ENCODE measurements around the gene ADPRS. TPM values are rescaled to one million over a fixed set of nuclear protein-coding genes. Genes with fewer than 3 reads are reported as not detected.

Gene ADPRS
- total RNA-seq, 1 donor from 2014 or later, result 28.7 TPM

GRCh38 chr1:36128126-36128904 is 39.6 kb downstream of the ADPRS start:
- Mint-ChIP-seq H3K4me3 (ENCODE audit: unreplicated experiment) (peak overlapping the region; percentile 34), H3K9me3 (ENCODE audit: unreplicated experiment) (peaks cover 2% of the 10 kb centered on the region), H3K36me3 (ENCODE audit: low read depth, unreplicated experiment) (no peaks in the 10 kb centered on the region), H3K4me1 (ENCODE audit: low read depth, unreplicated experiment) (peaks cover 31% of the 10 kb centered on the region), H3K27ac (ENCODE audit: unreplicated experiment) (peak overlapping the region; percentile 75), H3K27me3 (ENCODE audit: low read depth, unreplicated experiment) (peaks cover 23% of the 10 kb centered on the region)
- FAIRE-seq, result no peak
- no peak overlapping the region for H3K4me3 ChIP-seq (ENCODE audit: insufficient read depth, low read depth, low read length)
- TF ChIP-seq, protein P1, sequence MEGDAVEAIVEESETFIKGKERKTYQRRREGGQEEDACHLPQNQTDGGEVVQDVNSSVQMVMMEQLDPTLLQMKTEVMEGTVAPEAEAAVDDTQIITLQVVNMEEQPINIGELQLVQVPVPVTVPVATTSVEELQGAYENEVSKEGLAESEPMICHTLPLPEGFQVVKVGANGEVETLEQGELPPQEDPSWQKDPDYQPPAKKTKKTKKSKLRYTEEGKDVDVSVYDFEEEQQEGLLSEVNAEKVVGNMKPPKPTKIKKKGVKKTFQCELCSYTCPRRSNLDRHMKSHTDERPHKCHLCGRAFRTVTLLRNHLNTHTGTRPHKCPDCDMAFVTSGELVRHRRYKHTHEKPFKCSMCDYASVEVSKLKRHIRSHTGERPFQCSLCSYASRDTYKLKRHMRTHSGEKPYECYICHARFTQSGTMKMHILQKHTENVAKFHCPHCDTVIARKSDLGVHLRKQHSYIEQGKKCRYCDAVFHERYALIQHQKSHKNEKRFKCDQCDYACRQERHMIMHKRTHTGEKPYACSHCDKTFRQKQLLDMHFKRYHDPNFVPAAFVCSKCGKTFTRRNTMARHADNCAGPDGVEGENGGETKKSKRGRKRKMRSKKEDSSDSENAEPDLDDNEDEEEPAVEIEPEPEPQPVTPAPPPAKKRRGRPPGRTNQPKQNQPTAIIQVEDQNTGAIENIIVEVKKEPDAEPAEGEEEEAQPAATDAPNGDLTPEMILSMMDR (IDR thresholded peaks at IDR 0.05; ENCODE audit: insufficient read depth, low read depth, low read length), result no peak
- no peak for TF ChIP-seq EZH2 (IDR thresholded peaks at IDR 0.05; ENCODE audit: insufficient read depth, low read length)
- H3K9ac ChIP-seq (ENCODE audit: low read length), result peak overlapping the region; percentile 23
- peak overlapping the region; percentile 12 for H3K4me2 ChIP-seq (ENCODE audit: low read length)
- peak; percentile 85 for DNase-seq (ENCODE audit: low read depth)
- H2AFZ ChIP-seq (ENCODE audit: low read depth, low read length), result no peak overlapping the region
- H3K36me3 ChIP-seq (ENCODE audit: insufficient read depth, low read length), result no peaks in the 10 kb centered on the region
- peaks cover 12% of the 10 kb centered on the region for H3K4me1 ChIP-seq (ENCODE audit: insufficient read depth, low read length)
- no peaks in the 10 kb centered on the region for H4K20me1 ChIP-seq (ENCODE audit: insufficient read depth, low read length)
- H3K27ac ChIP-seq (ENCODE audit: low read depth, low read length), result peak overlapping the region; percentile 36
- no peaks in the 10 kb centered on the region for H3K9me3 ChIP-seq (ENCODE audit: insufficient read depth, low read depth, low read length)
- peaks cover 10% of the 10 kb centered on the region for H3K27me3 ChIP-seq (ENCODE audit: insufficient read depth, low read length)
- no peaks in the 10 kb centered on the region for H3K79me2 ChIP-seq (ENCODE audit: insufficient read depth, low read length)

- DNase-seq (ENCODE audit: low read depth) (no peak), FAIRE-seq (no peak)
- Mint-ChIP-seq H3K36me3 (ENCODE audit: low read depth, unreplicated experiment) (no peaks in the 10 kb centered on the region), H3K27me3 (ENCODE audit: low read depth, unreplicated experiment) (peaks cover 18% of the 10 kb centered on the region), H3K9me3 (ENCODE audit: unreplicated experiment) (peaks cover 2% of the 10 kb centered on the region), H3K27ac (ENCODE audit: unreplicated experiment) (peak overlapping the region; percentile 75), H3K4me1 (ENCODE audit: low read depth, unreplicated experiment) (peaks cover 29% of the 10 kb centered on the region), H3K4me3 (ENCODE audit: unreplicated experiment) (no peak overlapping the region)
- H3K9ac ChIP-seq (ENCODE audit: low read length), result no peak overlapping the region
- H3K27ac ChIP-seq (ENCODE audit: low read depth, low read length), result no peak overlapping the region
- H3K9me3 ChIP-seq (ENCODE audit: insufficient read depth, low read depth, low read length), result no peaks in the 10 kb centered on the region
- H4K20me1 ChIP-seq (ENCODE audit: insufficient read depth, low read length), result no peaks in the 10 kb centered on the region
- H3K4me3 ChIP-seq (ENCODE audit: insufficient read depth, low read depth, low read length), result no peak overlapping the region
- H3K27me3 ChIP-seq (ENCODE audit: insufficient read depth, low read length), result peaks cover 9% of the 10 kb centered on the region
- no peaks in the 10 kb centered on the region for H3K79me2 ChIP-seq (ENCODE audit: insufficient read depth, low read length)
- peaks cover 17% of the 10 kb centered on the region for H3K4me1 ChIP-seq (ENCODE audit: insufficient read depth, low read length)
- TF ChIP-seq EZH2 (IDR thresholded peaks at IDR 0.05; ENCODE audit: insufficient read depth, low read length), result no peak
- no peak overlapping the region for H2AFZ ChIP-seq (ENCODE audit: low read depth, low read length)
- H3K4me2 ChIP-seq (ENCODE audit: low read length), result no peak overlapping the region
- H3K36me3 ChIP-seq (ENCODE audit: insufficient read depth, low read length), result no peaks in the 10 kb centered on the region
Observed at GRCh38 chr1:36128905-36129206, 40.2 kb downstream of the ADPRS start.

GRCh38 chr1:36132029-36132428 is 43.3 kb downstream of the ADPRS start:
- TF ChIP-seq, protein P1 (IDR thresholded peaks at IDR 0.05; ENCODE audit: insufficient read depth, low read depth, low read length), result no peak
- no peak for TF ChIP-seq EZH2 (IDR thresholded peaks at IDR 0.05; ENCODE audit: insufficient read depth, low read length)
- no peak overlapping the region for H3K9ac ChIP-seq (ENCODE audit: low read length)
- H3K4me1 Mint-ChIP-seq (ENCODE audit: low read depth, unreplicated experiment), result peaks cover 40% of the 10 kb centered on the region
- H3K27ac Mint-ChIP-seq (ENCODE audit: unreplicated experiment), result no peak overlapping the region
- H3K4me3 Mint-ChIP-seq (ENCODE audit: unreplicated experiment), result no peak overlapping the region
- no peaks in the 10 kb centered on the region for H4K20me1 ChIP-seq (ENCODE audit: insufficient read depth, low read length)
- no peaks in the 10 kb centered on the region for H3K27me3 Mint-ChIP-seq (ENCODE audit: low read depth, unreplicated experiment)
- H3K4me1 ChIP-seq (ENCODE audit: insufficient read depth, low read length), result peaks cover 41% of the 10 kb centered on the region
- no peak for DNase-seq (ENCODE audit: low read depth)
- FAIRE-seq, result no peak
- no peak overlapping the region for H3K27ac ChIP-seq (ENCODE audit: low read depth, low read length)
- H3K4me2 ChIP-seq (ENCODE audit: low read length), result no peak overlapping the region
- H3K36me3 ChIP-seq (ENCODE audit: insufficient read depth, low read length), result peaks cover 4% of the 10 kb centered on the region
- no peaks in the 10 kb centered on the region for H3K27me3 ChIP-seq (ENCODE audit: insufficient read depth, low read length)
- H3K36me3 Mint-ChIP-seq (ENCODE audit: low read depth, unreplicated experiment), result peaks cover 5% of the 10 kb centered on the region
- H2AFZ ChIP-seq (ENCODE audit: low read depth, low read length), result no peak overlapping the region
- no peaks in the 10 kb centered on the region for H3K9me3 Mint-ChIP-seq (ENCODE audit: unreplicated experiment)
- no peak overlapping the region for H3K4me3 ChIP-seq (ENCODE audit: insufficient read depth, low read depth, low read length)
- no peaks in the 10 kb centered on the region for H3K79me2 ChIP-seq (ENCODE audit: insufficient read depth, low read length)
- H3K9me3 ChIP-seq (ENCODE audit: insufficient read depth, low read depth, low read length), result no peaks in the 10 kb centered on the region

All from astrocyte (in vitro differentiated cells and primary cell).